HEK293 (cell line): ENCODE data around the gene TINCR.
"Not testable (repeated sequence)": the region's sequence is repeated elsewhere in the genome, so short reads cannot be mapped to it uniquely, and the experiment has no call there.

Experiments used
- CTCF ChIA-PET: fragments of 350-600 bp; formaldehyde crosslinking; extraction: SDS; loops from one replicate; lab custom pipeline; 2021; ENCODE audit warnings: antibody characterized with exemption; lab: Yijun Ruan, JAX
- POLR2A ChIA-PET: fragments of 300-600 bp; formaldehyde crosslinking; extraction: SDS; loops from one replicate; lab custom pipeline; 2020; ENCODE audit warnings: antibody characterized with exemption, inconsistent platforms; lab: Yijun Ruan, JAX
- H3K27ac ChIP-seq: fragments of 200-500 bp; sonication (Bioruptor generic); 2 replicates; pipeline ENCODE4 v1.5.1; 2014; ENCODE audit warnings: low read depth, low read length, control low read depth, inconsistent platforms; ENCODE audit errors: extremely low read depth
- H3K36me3 ChIP-seq, 2 experiments: fragments of 200-500 bp in 1 of 2; sonication (Bioruptor generic) in 1 of 2; 1 replicate in 1 of 2; 2 replicates in 1 of 2; pipeline ENCODE4 v1.5.1; 2014 to 2017; ENCODE audit warnings: inconsistent platforms in 2 of 2, low read length in 2 of 2; ENCODE audit not compliant: control insufficient read depth in 2 of 2, insufficient read depth in 1 of 2
- H3K4me1 ChIP-seq: fragments of 200-500 bp; sonication (Bioruptor generic); 2 replicates; pipeline ENCODE4 v1.5.1; 2014; ENCODE audit warnings: mild to moderate bottlenecking, low read length, inconsistent platforms; ENCODE audit not compliant: control insufficient read depth, insufficient read depth
- H3K4me3 ChIP-seq: 2 replicates; pipeline ENCODE4 v1.5.1; 2011; ENCODE audit warnings: low read depth, mild to moderate bottlenecking, control low read depth, low read length, moderate library complexity
- H3K9me3 ChIP-seq: fragments of 200-500 bp; sonication (Bioruptor generic); 2 replicates; pipeline ENCODE4 v1.5.1; 2014; ENCODE audit warnings: low read depth, low read length, inconsistent platforms; ENCODE audit not compliant: control insufficient read depth, insufficient read depth
- EGR2 ChIP-seq: fragments of 450-650 bp; formaldehyde crosslinking; IDR thresholded peaks from 2 replicates; pipeline ENCODE4 v1.5.1; 2016; ENCODE audit warnings: low read depth, missing biosample characterization, missing genetic modification characterization
- GLI2 ChIP-seq: fragments of 450-650 bp; formaldehyde crosslinking; IDR thresholded peaks from 2 replicates; pipeline ENCODE4; 2017; ENCODE audit warnings: missing biosample characterization, missing genetic modification characterization, low read depth, borderline replicate concordance
- HOXD13 ChIP-seq: sonication (generic); formaldehyde crosslinking; IDR thresholded peaks from 2 replicates; pipeline ENCODE4 v1.8.0; 2022; ENCODE audit warnings: missing genetic modification reagents, borderline replicate concordance
- OVOL3 ChIP-seq: fragments of 450-650 bp; formaldehyde crosslinking; IDR thresholded peaks from 2 replicates; pipeline ENCODE4 v1.5.1; 2016; ENCODE audit warnings: missing biosample characterization, missing genetic modification characterization
- TCF7L2 ChIP-seq: IDR thresholded peaks from 2 replicates; pipeline ENCODE4 v1.6.1; 2011; ENCODE audit warnings: low read depth, mild to moderate bottlenecking, inconsistent platforms, low read length, moderate library complexity, borderline replicate concordance
- ZBTB48 ChIP-seq: fragments of 450-650 bp; formaldehyde crosslinking; IDR thresholded peaks from 2 replicates; pipeline ENCODE4 v1.5.1; 2016; ENCODE audit warnings: missing biosample characterization, missing genetic modification characterization
- ZFHX2 ChIP-seq: fragments of 450-650 bp; formaldehyde crosslinking; conservative IDR thresholded peaks from 2 replicates; pipeline ENCODE4 v1.5.1; 2016; ENCODE audit warnings: missing biosample characterization, missing genetic modification characterization
- ZFP69B ChIP-seq: fragments of 450-650 bp; formaldehyde crosslinking; IDR thresholded peaks from 2 replicates; pipeline ENCODE4 v1.5.1; 2016; ENCODE audit warnings: missing biosample characterization, missing genetic modification characterization
- ZNF132 ChIP-seq: fragments of 450-650 bp; formaldehyde crosslinking; IDR thresholded peaks from 2 replicates; pipeline ENCODE4 v1.5.1; 2017; ENCODE audit warnings: missing biosample characterization, missing genetic modification characterization, borderline replicate concordance
- ZNF202 ChIP-seq: fragments of 450-650 bp; formaldehyde crosslinking; IDR thresholded peaks from 2 replicates; pipeline ENCODE4 v1.5.1; 2016; ENCODE audit warnings: missing biosample characterization, missing genetic modification characterization, borderline replicate concordance
- ZNF24 ChIP-seq: fragments of 450-650 bp; formaldehyde crosslinking; IDR thresholded peaks from 2 replicates; pipeline ENCODE4 v1.5.1; 2016; ENCODE audit warnings: missing biosample characterization, missing genetic modification characterization
- ZNF248 ChIP-seq: fragments of 450-650 bp; formaldehyde crosslinking; IDR thresholded peaks from 2 replicates; pipeline ENCODE4 v1.5.1; 2017; ENCODE audit warnings: missing biosample characterization, missing genetic modification characterization
- ZNF266 ChIP-seq: fragments of 450-650 bp; formaldehyde crosslinking; IDR thresholded peaks from 2 replicates; pipeline ENCODE4 v1.5.1; 2016; ENCODE audit warnings: missing biosample characterization, missing genetic modification characterization, low read depth
- ZNF292 ChIP-seq: fragments of 450-650 bp; formaldehyde crosslinking; IDR thresholded peaks from 2 replicates; pipeline ENCODE4 v1.5.1; 2016; ENCODE audit warnings: low read depth, missing biosample characterization, missing genetic modification characterization, borderline replicate concordance
- ZNF302 ChIP-seq: fragments of 450-650 bp; formaldehyde crosslinking; IDR thresholded peaks from 2 replicates; pipeline ENCODE4 v1.5.1; 2016; ENCODE audit warnings: missing biosample characterization, missing genetic modification characterization, low read depth
- ZNF394 ChIP-seq: fragments of 450-650 bp; formaldehyde crosslinking; IDR thresholded peaks from 2 replicates; pipeline ENCODE4 v1.5.1; 2016; ENCODE audit warnings: missing biosample characterization, missing genetic modification characterization, mild to moderate bottlenecking, moderate library complexity, borderline replicate concordance
- ZNF416 ChIP-seq: fragments of 450-650 bp; formaldehyde crosslinking; IDR thresholded peaks from 2 replicates; pipeline ENCODE4 v1.5.1; 2016; ENCODE audit warnings: missing biosample characterization, missing genetic modification characterization
- ZNF529 ChIP-seq: fragments of 450-650 bp; formaldehyde crosslinking; IDR thresholded peaks from 2 replicates; pipeline ENCODE4 v1.5.1; 2017; ENCODE audit warnings: missing genetic modification characterization, missing biosample characterization; ENCODE audit not compliant: insufficient replicate concordance
- ZNF792 ChIP-seq: fragments of 450-650 bp; formaldehyde crosslinking; IDR thresholded peaks from 2 replicates; pipeline ENCODE4 v1.5.1; 2016; ENCODE audit warnings: missing biosample characterization, missing genetic modification characterization
- ZSCAN23 ChIP-seq: fragments of 450-650 bp; formaldehyde crosslinking; IDR thresholded peaks from 2 replicates; pipeline ENCODE4 v1.5.1; 2016; ENCODE audit warnings: missing biosample characterization, missing genetic modification characterization
- TF ChIP-seq, protein P1 (sequence below): fragments of 450-650 bp; formaldehyde crosslinking; IDR thresholded peaks from 2 replicates; pipeline ENCODE4 v1.5.1; 2016; ENCODE audit warnings: missing biosample characterization, missing genetic modification characterization
- TF ChIP-seq, protein P2 (sequence below): fragments of 450-650 bp; formaldehyde crosslinking; IDR thresholded peaks from 2 replicates; pipeline ENCODE4 v1.5.1; 2016; ENCODE audit warnings: missing biosample characterization, missing genetic modification characterization
- TF ChIP-seq, protein P3 (sequence below): fragments of 450-650 bp; formaldehyde crosslinking; IDR thresholded peaks from 2 replicates; pipeline ENCODE4 v1.5.1; 2016; ENCODE audit warnings: missing biosample characterization, missing genetic modification characterization, low read depth
- TF ChIP-seq, protein P4 (sequence below): fragments of 450-650 bp; formaldehyde crosslinking; IDR thresholded peaks from 2 replicates; pipeline ENCODE4 v1.5.1; 2016; ENCODE audit warnings: missing biosample characterization, missing genetic modification characterization

The TINCR gene

DNA sequence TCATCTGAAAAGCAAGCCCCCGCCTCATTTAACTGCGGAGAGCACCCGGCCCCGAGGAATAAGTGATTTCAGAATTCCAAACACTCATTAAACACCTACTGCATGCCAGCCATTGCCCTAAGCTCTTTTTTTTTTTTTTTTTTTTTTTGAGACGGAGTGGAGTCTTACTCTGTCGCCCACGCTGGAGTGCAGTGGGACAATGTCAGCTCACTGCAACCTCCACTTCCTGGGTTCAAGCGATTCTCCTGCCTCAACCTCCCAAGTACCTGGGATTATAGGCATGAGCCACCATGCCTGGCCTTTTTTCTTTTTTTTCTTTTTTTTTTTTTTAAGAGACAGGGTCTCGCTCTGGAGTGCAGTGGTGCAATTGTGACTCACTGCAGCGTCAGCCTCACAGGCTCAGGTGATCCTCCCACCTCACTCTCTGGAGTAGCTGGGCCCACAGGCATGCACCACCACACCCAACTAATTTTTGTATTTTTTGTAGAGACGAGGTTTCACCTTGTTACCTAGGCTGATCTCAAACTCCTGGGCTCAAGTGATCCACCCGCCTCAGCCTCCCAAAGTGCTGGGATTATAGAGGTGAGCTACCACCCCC lies 30.7 kb downstream of the TINCR start:
- H3K4me3 ChIP-seq, H3K27ac ChIP-seq, H3K4me1 ChIP-seq, H3K36me3 ChIP-seq, POLR2A ChIA-PET, H3K9me3 ChIP-seq: not testable (repeated sequence)
- CTCF ChIA-PET, result interaction anchor here (0.6 to 3.6 kb wide), 8 partner anchors 9 to 364 kb away, joined by 3 to 18 read pairs (median 4); partner anchors contain the start of gene LONP1
- TF ChIP-seq ZNF394 (tag by site-specific recombination) (peak; percentile 70), ZFHX2 (tag by site-specific recombination) (peak; percentile 55; the same call in 1 of the 2 replicates), EGR2 (tag by site-specific recombination) (peak; percentile 52; the same call in 1 of the 2 replicates), ZFP69B (tag by site-specific recombination) (peak; percentile 75), ZNF24 (tag by site-specific recombination) (0 out of 2 replicates have a peak, but pooled peaks have one; percentile 28), ZNF792 (tag by site-specific recombination) (0 out of 2 replicates have a peak, but pooled peaks have one; percentile 65)
- TF ChIP-seq, protein P1, sequence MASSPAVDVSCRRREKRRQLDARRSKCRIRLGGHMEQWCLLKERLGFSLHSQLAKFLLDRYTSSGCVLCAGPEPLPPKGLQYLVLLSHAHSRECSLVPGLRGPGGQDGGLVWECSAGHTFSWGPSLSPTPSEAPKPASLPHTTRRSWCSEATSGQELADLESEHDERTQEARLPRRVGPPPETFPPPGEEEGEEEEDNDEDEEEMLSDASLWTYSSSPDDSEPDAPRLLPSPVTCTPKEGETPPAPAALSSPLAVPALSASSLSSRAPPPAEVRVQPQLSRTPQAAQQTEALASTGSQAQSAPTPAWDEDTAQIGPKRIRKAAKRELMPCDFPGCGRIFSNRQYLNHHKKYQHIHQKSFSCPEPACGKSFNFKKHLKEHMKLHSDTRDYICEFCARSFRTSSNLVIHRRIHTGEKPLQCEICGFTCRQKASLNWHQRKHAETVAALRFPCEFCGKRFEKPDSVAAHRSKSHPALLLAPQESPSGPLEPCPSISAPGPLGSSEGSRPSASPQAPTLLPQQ (tag by site-specific recombination), result peak; percentile 39; the same call in 1 of the 2 replicates
- TF ChIP-seq, protein P2, sequence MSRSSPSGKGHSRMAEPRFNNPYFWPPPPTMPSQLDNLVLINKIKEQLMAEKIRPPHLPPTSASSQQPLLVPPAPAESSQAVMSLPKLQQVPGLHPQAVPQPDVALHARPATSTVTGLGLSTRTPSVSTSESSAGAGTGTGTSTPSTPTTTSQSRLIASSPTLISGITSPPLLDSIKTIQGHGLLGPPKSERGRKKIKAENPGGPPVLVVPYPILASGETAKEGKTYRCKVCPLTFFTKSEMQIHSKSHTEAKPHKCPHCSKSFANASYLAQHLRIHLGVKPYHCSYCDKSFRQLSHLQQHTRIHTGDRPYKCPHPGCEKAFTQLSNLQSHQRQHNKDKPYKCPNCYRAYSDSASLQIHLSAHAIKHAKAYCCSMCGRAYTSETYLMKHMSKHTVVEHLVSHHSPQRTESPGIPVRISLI, result peak; percentile 81

DNA sequence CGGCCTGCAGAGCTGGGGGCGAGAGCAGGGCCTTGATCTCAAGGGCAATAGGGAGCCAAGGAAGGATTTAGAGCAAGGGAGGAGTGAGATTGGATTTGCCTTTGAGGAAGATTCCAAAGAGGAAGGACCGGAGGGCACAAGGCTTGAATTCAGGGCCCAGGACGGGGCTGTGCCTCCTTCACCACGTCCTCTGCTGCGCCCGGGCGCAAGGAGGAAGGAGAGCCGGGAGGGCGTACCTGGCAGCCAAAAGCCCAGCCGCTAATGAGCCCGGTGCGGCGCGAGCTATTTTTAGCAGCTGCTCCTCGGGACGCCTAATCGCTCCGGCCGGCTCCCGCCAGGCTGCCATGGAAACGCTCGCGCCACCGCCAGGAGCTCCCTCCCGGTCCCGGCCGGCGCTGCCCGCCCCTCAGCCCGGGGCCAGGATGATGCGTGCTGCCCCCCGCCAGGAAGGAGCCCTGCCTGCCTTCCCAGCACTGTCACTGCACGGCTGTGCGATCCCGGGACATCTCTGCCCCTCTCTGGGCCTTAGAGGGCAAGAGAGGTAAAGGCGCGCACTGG lies 31.3 kb downstream of the TINCR start:
- POLR2A ChIA-PET, result no interaction called here
- CTCF ChIA-PET, result interaction anchor here (0.6 to 3.6 kb wide), 10 partner anchors 9 to 268 kb away, joined by 3 to 18 read pairs (median 4); partner anchors contain the start of genes LONP1 and NRTN
- H3K36me3 ChIP-seq, result no peaks in the 10 kb centered on the region
- no peaks in the 10 kb centered on the region; the same call in 1 of the 2 replicates for H3K4me1 ChIP-seq
- no peak overlapping the region for H3K27ac ChIP-seq
- no peaks in the 10 kb centered on the region for H3K9me3 ChIP-seq
- H3K4me3 ChIP-seq, result peak overlapping the region; percentile 26
- TF ChIP-seq ZSCAN23 (tag by site-specific recombination), result no peak
- TF ChIP-seq ZNF292 (tag by site-specific recombination), result no peak
- TF ChIP-seq HOXD13, result no peak
- TF ChIP-seq, protein P3, sequence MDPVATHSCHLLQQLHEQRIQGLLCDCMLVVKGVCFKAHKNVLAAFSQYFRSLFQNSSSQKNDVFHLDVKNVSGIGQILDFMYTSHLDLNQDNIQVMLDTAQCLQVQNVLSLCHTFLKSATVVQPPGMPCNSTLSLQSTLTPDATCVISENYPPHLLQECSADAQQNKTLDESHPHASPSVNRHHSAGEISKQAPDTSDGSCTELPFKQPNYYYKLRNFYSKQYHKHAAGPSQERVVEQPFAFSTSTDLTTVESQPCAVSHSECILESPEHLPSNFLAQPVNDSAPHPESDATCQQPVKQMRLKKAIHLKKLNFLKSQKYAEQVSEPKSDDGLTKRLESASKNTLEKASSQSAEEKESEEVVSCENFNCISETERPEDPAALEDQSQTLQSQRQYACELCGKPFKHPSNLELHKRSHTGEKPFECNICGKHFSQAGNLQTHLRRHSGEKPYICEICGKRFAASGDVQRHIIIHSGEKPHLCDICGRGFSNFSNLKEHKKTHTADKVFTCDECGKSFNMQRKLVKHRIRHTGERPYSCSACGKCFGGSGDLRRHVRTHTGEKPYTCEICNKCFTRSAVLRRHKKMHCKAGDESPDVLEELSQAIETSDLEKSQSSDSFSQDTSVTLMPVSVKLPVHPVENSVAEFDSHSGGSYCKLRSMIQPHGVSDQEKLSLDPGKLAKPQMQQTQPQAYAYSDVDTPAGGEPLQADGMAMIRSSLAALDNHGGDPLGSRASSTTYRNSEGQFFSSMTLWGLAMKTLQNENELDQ (tag by site-specific recombination), result no peak
- TF ChIP-seq ZNF132, result no peak
- no peak for TF ChIP-seq ZNF529 (tag by site-specific recombination)
- TF ChIP-seq GLI2 (tag by site-specific recombination), result no peak
- TF ChIP-seq, protein P4, sequence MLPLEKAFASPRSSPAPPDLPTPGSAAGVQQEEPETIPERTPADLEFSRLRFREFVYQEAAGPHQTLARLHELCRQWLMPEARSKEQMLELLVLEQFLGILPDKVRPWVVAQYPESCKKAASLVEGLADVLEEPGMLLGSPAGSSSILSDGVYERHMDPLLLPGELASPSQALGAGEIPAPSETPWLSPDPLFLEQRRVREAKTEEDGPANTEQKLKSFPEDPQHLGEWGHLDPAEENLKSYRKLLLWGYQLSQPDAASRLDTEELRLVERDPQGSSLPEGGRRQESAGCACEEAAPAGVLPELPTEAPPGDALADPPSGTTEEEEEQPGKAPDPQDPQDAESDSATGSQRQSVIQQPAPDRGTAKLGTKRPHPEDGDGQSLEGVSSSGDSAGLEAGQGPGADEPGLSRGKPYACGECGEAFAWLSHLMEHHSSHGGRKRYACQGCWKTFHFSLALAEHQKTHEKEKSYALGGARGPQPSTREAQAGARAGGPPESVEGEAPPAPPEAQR (tag by site-specific recombination), result no peak
- TF ChIP-seq ZBTB48 (tag by site-specific recombination), result no peak
- TF ChIP-seq ZNF202 (tag by site-specific recombination), result no peak
- no peak for TF ChIP-seq ZNF248 (tag by site-specific recombination)
- no peak for TF ChIP-seq ZNF266 (tag by site-specific recombination)
- no peak for TF ChIP-seq ZNF302 (tag by site-specific recombination)
- TF ChIP-seq OVOL3 (tag by site-specific recombination), result no peak
- TF ChIP-seq TCF7L2, result no peak
- TF ChIP-seq ZNF416, result no peak
